Sigmoid colon (tissue), 4 donors: ENCODE results near the gene TLDC2.

Experiments used
- CTCF ChIP-seq, 4 experiments: fragments of 450-650 bp in 3 of 4; fragments of 200-600 bp in 1 of 4; IDR thresholded peaks; one replicate each; pipeline ENCODE4 v1.5.1; 2016 to 2019; ENCODE audit warnings: antibody characterized with exemption in 4 of 4, mild to moderate bottlenecking in 3 of 4, moderate library complexity in 2 of 4
- EP300 ChIP-seq, 4 donors: sonication (generic); formaldehyde crosslinking; IDR thresholded peaks; one replicate each; pipeline ENCODE4 v1.6.1; 2017; ENCODE audit warnings: antibody characterized with exemption in 4 of 4
- POLR2A ChIP-seq, 2 donors: fragments of 450-650 bp; IDR thresholded peaks; one replicate each; pipeline ENCODE4 v1.6.1; 2016; ENCODE audit warnings: antibody characterized with exemption in 2 of 2, mild to moderate bottlenecking in 2 of 2, moderate library complexity in 2 of 2
- POLR2AphosphoS5 ChIP-seq, 4 donors: sonication (generic); formaldehyde crosslinking; IDR thresholded peaks; one replicate each; pipeline ENCODE4 v1.6.1; 2017; ENCODE audit warnings: antibody characterized with exemption in 4 of 4

GRCh38 chr20:36851490-36851889 lies 24.4 kb upstream of the TLDC2 start:
- TF ChIP-seq CTCF (IDR thresholded peaks at IDR 0.05) (no peak), POLR2A (IDR thresholded peaks at IDR 0.05) (no peak), EP300 (IDR thresholded peaks at IDR 0.05) (no peak), POLR2AphosphoS5 (IDR thresholded peaks at IDR 0.05) (no peak)
